Nephron progenitor cell (in vitro differentiated cells): ENCODE measurements around the gene MYO5A.
"Not testable (repeated sequence)": the region's sequence is repeated elsewhere in the genome, so short reads cannot be mapped to it uniquely, and the experiment has no call there.

Experiments
- DNase-seq: peaks from one replicate; pipeline ENCODE4 v3.0.0; 2021
- H3K27ac Mint-ChIP-seq: 2 replicates; pipeline ENCODE4 v1.8.0; 2021; ENCODE audit warnings: mild to moderate bottlenecking, moderate library complexity, mixed read lengths
- H3K27me3 Mint-ChIP-seq: 2 replicates; pipeline ENCODE4 v1.8.0; 2021; ENCODE audit warnings: mild to moderate bottlenecking, low read depth, mixed read lengths; ENCODE audit not compliant: poor library complexity
- H3K36me3 Mint-ChIP-seq: 2 replicates; pipeline ENCODE4 v1.8.0; 2021; ENCODE audit warnings: low read depth, mixed read lengths
- H3K4me1 Mint-ChIP-seq: 2 replicates; pipeline ENCODE4 v1.8.0; 2021; ENCODE audit warnings: mixed read lengths
- H3K4me3 Mint-ChIP-seq: 2 replicates; pipeline ENCODE4 v1.8.0; 2021; ENCODE audit warnings: mild to moderate bottlenecking, moderate library complexity, mixed read lengths
- H3K9me3 Mint-ChIP-seq: 2 replicates; pipeline ENCODE4 v1.8.0; 2021; ENCODE audit warnings: mild to moderate bottlenecking, moderate library complexity, mixed read lengths
- CTCF ChIP-seq: fragments of 200-600 bp; sonication (generic); IDR thresholded peaks from 2 replicates; pipeline ENCODE4 v1.5.0; 2021; ENCODE audit warnings: antibody characterized with exemption

MYO5A gene

GRCh38 chr15:52558196-52558595 is 29.5 kb upstream of the MYO5A start:
- DNase-seq, result no peak
- Mint-ChIP-seq H3K4me3 (no peak overlapping the region), H3K36me3 (peaks cover 57% of the 10 kb centered on the region), H3K27me3 (no peaks in the 10 kb centered on the region), H3K4me1 (peaks cover 32% of the 10 kb centered on the region), H3K9me3 (no peaks in the 10 kb centered on the region), H3K27ac (peak overlapping the region; percentile 70)
- TF ChIP-seq CTCF, result no peak

GRCh38 chr15:52557274-52557641 is 28.6 kb upstream of the MYO5A start:
- Mint-ChIP-seq H3K4me3 (no peak overlapping the region), H3K36me3 (peaks cover 51% of the 10 kb centered on the region), H3K9me3 (no peaks in the 10 kb centered on the region), H3K27ac (no peak overlapping the region), H3K27me3 (no peaks in the 10 kb centered on the region), H3K4me1 (peaks cover 26% of the 10 kb centered on the region)
- no peak for DNase-seq
- TF ChIP-seq CTCF, result no peak

- Mint-ChIP-seq H3K4me3 (no peak overlapping the region), H3K9me3 (no peaks in the 10 kb centered on the region), H3K27ac (no peak overlapping the region), H3K27me3 (no peaks in the 10 kb centered on the region), H3K4me1 (peaks cover 24% of the 10 kb centered on the region), H3K36me3 (peaks cover 53% of the 10 kb centered on the region)
- no peak for TF ChIP-seq CTCF
- DNase-seq, result no peak
Measured at GRCh38 chr15:52556524-52557273, 28.0 kb upstream of the MYO5A start.

- Mint-ChIP-seq H3K4me1 (no peaks in the 10 kb centered on the region), H3K9me3 (no peaks in the 10 kb centered on the region), H3K27me3 (no peaks in the 10 kb centered on the region), H3K27ac (no peak overlapping the region), H3K4me3 (no peak overlapping the region), H3K36me3 (peaks cover 69% of the 10 kb centered on the region)
- no peak for TF ChIP-seq CTCF
- DNase-seq, result no peak
Measured at GRCh38 chr15:52552303-52552702, 23.6 kb upstream of the MYO5A start.

- Mint-ChIP-seq H3K9me3 (peaks cover 2% of the 10 kb centered on the region), H3K36me3 (peaks cover 74% of the 10 kb centered on the region), H3K27me3 (no peaks in the 10 kb centered on the region), H3K4me1 (no peaks in the 10 kb centered on the region), H3K4me3 (no peak overlapping the region), H3K27ac (no peak overlapping the region)
- no peak for TF ChIP-seq CTCF
- no peak for DNase-seq
Measured at GRCh38 chr15:52551762-52552161, 23.1 kb upstream of the MYO5A start.

- peaks cover 77% of the 10 kb centered on the region for H3K36me3 Mint-ChIP-seq
Measured at GRCh38 chr15:52551186-52551585, 22.5 kb upstream of the MYO5A start.

More at GRCh38 chr15:52551186-52551585, 22.5 kb upstream of the MYO5A start:
- not testable (repeated sequence) for H3K9me3 Mint-ChIP-seq, H3K4me1 Mint-ChIP-seq, DNase-seq, H3K4me3 Mint-ChIP-seq, H3K27me3 Mint-ChIP-seq, H3K27ac Mint-ChIP-seq
